Embryonic facial prominence (tissue), 1 donor: ENCODE data around the gene C22orf39.

Experiments used
- DNase-seq: peaks from one replicate; pipeline ENCODE4 v3.0.0-alpha.2; 2016; ENCODE audit errors: extremely low spot score

Gene C22orf39

GRCh38 chr22:19477321-19478044 is 30.0 kb upstream of the C22orf39 start:
- DNase-seq = no peak

DNA sequence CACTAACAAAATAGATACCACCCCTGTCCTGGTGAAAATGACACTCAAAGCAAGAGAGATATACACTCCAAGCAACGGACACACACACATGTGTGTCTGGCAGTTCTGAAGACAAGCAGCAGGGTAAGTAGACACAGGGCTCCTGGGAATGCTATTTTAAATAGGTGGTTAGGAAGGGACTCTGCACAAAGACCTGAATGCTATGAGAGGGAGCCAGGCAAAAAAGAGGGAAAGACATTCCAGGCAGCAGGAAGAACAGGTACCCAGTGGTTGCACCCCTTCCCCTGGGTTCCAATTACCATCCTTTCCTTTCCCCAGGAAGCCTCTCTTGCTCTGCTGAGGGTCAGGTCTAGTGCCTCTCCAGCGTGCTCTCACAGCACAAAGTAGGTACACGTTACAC is 28.5 kb upstream of the C22orf39 start:
- no peak for DNase-seq

DNA sequence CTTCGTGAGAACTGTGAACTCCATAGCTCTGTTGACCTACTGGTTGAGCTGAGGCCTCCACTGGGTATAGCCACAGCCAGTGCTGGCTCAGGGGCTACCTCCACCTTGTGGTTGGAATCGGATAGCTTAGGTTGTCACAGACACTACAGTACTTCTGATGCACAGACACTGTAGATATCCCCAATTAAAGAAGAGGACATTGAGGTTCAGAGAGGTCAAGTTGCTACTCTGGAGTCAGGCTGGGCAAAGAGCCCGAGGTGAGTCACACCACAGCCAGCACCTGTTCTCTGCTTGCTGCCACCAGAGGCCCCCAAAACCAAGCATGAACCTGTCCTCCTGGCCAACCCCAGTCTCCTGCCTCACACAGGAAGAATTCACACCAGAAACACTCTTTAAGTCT is 26.1 kb upstream of the C22orf39 start:
- DNase-seq = no peak

DNA sequence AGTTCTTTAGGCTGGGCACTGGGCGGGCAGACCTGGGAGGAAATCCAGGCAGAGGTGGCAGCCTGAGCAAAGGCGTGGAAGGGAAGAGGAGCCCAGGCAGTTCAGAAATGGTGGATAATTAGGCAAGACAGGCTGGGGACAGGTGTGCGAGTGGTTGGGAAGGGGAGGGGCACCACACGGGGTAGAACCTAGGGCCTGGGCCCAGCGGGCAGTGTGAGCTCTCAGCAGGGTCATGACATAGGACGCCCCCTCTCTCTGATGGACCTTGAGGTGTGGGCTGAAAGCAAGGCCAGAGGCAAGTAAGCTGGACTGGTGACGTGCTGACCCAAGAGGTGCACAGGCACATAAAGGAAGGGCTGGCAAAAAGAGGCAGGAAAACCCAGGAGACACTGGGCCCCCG is 24.7 kb upstream of the C22orf39 start:
- DNase-seq = no peak

GRCh38 chr22:19471572-19471971 is 24.1 kb upstream of the C22orf39 start:
- no peak for DNase-seq

DNA sequence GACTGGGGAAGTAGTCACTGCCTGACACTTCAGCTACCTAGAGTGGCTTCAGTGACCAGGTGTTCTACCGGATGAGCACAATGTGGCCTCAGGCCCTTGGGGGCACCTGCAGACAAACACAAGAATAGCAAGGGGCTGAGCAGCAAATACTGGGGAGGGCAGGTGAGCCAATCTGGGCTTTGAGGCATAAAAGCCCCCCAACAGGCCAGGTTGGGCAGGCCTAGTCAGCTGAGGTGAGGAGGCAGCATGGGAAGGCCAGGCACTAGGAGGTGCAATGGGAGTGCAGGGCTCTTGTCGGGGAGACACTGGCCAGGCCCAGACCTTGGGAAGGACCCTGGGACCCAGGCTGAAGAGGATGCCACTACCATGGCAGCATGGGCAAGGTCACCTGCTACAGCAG is 22.5 kb upstream of the C22orf39 start:
- DNase-seq = no peak

DNA sequence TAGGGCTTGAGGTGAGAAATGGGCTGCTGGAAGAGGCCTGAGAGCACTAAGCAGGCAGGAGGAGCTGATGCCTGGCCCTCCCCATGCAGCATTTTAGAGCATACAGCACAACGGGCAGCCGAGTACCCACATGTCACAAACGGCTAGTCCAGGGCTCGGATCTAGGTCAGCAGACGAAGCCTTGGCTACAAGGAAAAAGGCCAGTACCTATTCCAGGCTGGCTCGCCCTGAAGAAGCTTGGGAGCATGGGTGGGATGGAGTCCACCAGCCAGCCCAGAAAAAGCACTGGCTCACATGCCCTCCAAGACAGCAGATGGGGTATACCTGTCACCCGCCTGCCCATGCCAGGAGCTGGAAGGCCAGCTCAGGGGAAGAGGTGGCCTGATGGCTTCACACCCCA is 21.9 kb upstream of the C22orf39 start:
- DNase-seq = no peak

GRCh38 chr22:19467912-19468311 is 20.4 kb upstream of the C22orf39 start:
- no peak for DNase-seq

DNA sequence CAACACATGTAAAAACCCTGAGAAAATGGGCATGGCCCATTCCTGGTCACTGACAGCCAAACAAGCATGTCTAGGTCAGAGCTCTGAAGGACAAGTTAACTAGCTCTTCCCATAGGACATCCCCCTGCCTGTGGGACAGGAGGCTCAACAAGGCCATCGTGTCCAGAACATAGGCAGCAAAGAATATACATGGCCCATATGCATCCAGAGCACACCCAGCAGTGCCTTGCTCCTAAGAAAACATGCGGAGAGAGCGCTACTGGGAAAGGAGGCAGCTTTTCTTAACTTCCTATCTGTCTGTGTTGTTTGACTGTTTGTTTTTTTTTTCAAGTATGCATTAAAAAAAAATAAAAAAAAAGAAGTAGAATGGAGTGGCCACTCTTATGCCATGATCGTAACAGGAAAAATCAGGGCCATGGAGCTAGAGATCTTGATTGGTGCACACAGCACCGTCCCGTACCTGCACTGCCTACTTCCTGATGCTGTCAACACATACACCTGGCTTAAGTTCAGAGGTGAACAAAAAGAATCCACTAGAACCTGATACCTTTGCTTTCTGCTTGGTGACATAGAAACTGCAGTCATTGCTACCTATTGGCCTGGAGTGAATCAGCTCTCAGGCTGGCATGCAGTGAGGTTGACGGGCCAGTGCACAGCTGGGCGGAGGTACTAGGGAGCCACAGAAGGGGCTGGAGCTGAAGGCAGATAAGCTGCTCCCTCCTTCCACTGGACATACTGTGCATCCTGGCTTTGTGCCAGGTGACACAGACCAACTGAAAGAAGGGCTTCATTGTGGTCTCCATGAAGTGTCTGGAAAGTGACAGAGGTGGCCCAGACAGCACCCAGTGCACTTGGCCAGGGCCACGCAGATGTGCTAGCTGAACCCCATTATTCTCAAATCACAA is 19.6 kb upstream of the C22orf39 start:
- DNase-seq = no peak

DNA sequence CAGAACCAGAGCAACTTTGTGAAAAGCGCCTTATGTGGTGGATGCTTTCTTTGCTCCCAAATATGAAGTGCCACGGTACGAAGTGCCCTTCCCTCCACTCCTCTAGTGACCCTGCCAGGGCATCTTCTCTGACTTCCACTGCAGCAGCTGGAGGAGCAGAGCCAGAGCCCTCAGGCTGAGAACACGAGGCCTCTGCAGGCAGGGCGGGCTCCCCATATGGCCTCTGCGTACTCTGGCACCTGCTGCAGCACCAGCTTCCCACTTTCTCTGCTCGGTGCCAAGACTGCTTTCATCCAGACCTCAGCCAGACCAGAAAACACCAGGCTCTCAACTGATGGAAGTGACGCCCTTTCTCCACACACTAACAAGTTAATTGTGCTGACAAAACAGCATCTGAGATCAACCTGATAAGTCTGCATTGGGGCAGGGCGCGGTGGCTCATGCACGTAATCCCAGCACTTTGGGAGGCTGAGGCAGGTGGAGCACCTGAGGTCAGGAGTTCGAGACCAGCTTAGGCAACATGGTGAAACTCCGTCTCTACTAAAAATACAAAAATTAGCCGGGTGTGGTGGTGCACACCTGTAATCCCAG is 18.7 kb upstream of the C22orf39 start:
- DNase-seq = no peak

GRCh38 chr22:19464975-19465374 is 17.5 kb upstream of the C22orf39 start:
- DNase-seq = no peak

GRCh38 chr22:19464546-19464945 is 17.0 kb upstream of the C22orf39 start:
- DNase-seq = no peak

GRCh38 chr22:19463491-19464469 is 16.3 kb upstream of the C22orf39 start:
- DNase-seq = no peak

- DNase-seq = no peak
Measured at GRCh38 chr22:19463008-19463407, 15.5 kb upstream of the C22orf39 start.

GRCh38 chr22:19461506-19461905 is 14.0 kb upstream of the C22orf39 start:
- DNase-seq = no peak

GRCh38 chr22:19460036-19460435 is 12.5 kb upstream of the C22orf39 start:
- DNase-seq = no peak

- DNase-seq = no peak
Measured at GRCh38 chr22:19457828-19458428, 10.4 kb upstream of the C22orf39 start.

DNA sequence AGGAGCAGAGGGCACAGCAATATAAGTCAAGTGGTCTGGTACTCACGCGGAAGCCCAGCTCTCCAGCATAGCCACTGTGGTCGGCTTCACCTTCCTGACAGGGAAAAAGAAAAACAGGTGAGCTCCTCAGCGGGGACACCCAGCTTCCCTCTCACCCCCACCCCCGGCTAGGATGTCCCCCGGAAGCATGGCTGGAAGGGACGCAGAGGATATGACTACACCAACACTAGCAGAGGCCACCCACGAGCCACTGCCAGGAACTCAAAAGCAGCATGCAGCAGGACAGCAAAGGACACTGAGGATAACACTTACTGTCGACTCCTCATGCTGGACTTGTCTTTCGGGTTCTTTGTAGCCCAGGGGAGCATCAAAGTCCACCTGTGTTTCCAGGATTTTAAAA is 9.0 kb upstream of the C22orf39 start:
- DNase-seq = no peak

DNA sequence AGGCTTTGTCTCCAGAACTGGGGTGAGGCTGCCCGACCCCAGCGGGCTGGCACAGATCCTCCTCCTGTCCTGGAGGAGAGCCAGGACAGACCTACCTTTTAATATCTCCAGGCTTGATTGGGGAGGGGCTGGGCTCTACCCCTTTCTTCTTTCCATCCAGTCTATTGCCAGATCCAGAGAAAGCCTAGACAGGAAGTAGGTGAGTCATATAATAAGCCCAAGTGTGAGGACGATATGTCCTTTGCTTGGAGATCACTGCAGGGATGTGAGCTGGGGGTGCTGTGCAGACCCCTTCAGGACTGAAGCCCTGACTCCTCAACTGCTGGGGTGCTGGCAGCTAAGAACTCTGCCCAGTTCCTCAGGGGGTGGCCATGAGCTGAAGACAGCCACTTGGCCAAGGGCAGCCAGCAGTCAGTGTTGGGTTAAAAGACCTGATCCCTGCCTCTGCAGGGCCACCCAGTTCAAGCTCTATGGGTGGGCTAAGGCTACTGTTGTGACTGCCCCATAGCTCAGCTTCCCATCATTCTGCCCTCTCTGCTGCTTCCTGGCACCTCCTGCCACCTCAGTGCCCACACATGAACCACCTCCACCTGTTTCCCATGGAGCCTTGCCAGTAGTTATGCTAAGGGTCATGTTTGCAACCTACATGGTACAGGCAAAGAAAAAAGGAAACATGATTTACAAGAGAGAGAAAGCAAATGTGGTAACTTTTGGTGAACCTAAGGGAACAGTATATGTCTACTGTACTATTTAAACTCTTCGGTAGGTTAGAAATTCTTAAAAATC is 8.3 kb upstream of the C22orf39 start:
- no peak for DNase-seq

- DNase-seq = no peak
Measured at GRCh38 chr22:19455033-19455432, 7.5 kb upstream of the C22orf39 start.
